H9 (cell line): ENCODE measurements around the gene LYST. TPM values are rescaled to one million over a fixed set of nuclear protein-coding genes. Genes with fewer than 3 reads are reported as not detected.

ENCODE experiments used
- DNase-seq: peaks from one replicate; pipeline ENCODE4 v3.0.0-alpha.2; 2017
- H2AFZ ChIP-seq: one replicate; pipeline ENCODE4 v1.6.1; 2013; ENCODE audit warnings: mild to moderate bottlenecking, low read length, control low read depth, moderate library complexity
- H2AK5ac ChIP-seq: 2 replicates; pipeline ENCODE4 v1.6.1; 2013; ENCODE audit warnings: low read length, control low read depth, mixed read lengths; ENCODE audit not compliant: insufficient read length
- H2BK120ac ChIP-seq: one replicate; pipeline ENCODE4 v1.6.1; 2013; ENCODE audit warnings: low read depth, mild to moderate bottlenecking, low read length, control low read depth, inconsistent platforms; ENCODE audit not compliant: poor library complexity, severe bottlenecking
- H2BK12ac ChIP-seq: 2 replicates; pipeline ENCODE4 v1.6.1; 2013; ENCODE audit warnings: low read length, control low read depth, mixed read lengths, low read depth; ENCODE audit not compliant: insufficient read length
- H2BK15ac ChIP-seq: 2 replicates; pipeline ENCODE4 v1.6.1; 2013; ENCODE audit warnings: low read depth, low read length, control low read depth
- H2BK20ac ChIP-seq: one replicate; pipeline ENCODE4 v1.6.1; 2013; ENCODE audit warnings: low read depth, mild to moderate bottlenecking, low read length, control low read depth, inconsistent platforms; ENCODE audit not compliant: poor library complexity, severe bottlenecking
- H2BK5ac ChIP-seq: 2 replicates; pipeline ENCODE4 v1.6.1; 2013; ENCODE audit warnings: low read length, control low read depth, mixed read lengths; ENCODE audit not compliant: insufficient read length
- H3K14ac ChIP-seq: 2 replicates; pipeline ENCODE4 v1.6.1; 2013; ENCODE audit warnings: low read length, control low read depth; ENCODE audit not compliant: insufficient read depth
- H3K18ac ChIP-seq: 2 replicates; pipeline ENCODE4 v1.6.1; 2013; ENCODE audit warnings: low read depth, mild to moderate bottlenecking, mixed read lengths, low read length, control low read depth; ENCODE audit not compliant: insufficient read length
- H3K23ac ChIP-seq: 2 replicates; pipeline ENCODE4 v1.6.1; 2013; ENCODE audit warnings: low read length, control low read depth, mixed read lengths, low read depth; ENCODE audit not compliant: insufficient read length
- H3K23me2 ChIP-seq: 2 replicates; pipeline ENCODE4 v1.6.1; 2013; ENCODE audit warnings: low read depth, mild to moderate bottlenecking, mixed read lengths, low read length, control low read depth; ENCODE audit not compliant: insufficient read length, poor library complexity, severe bottlenecking
- H3K27ac ChIP-seq: 2 replicates; pipeline ENCODE4 v1.5.1; 2013; ENCODE audit warnings: low read length, control low read depth, mixed read lengths, low read depth; ENCODE audit not compliant: insufficient read length
- H3K27me3 ChIP-seq: 2 replicates; pipeline ENCODE4 v1.6.1; 2013; ENCODE audit warnings: low read length, control low read depth, inconsistent platforms; ENCODE audit not compliant: insufficient read depth
- H3K4ac ChIP-seq: 2 replicates; pipeline ENCODE4 v1.6.1; 2013; ENCODE audit warnings: low read depth, mild to moderate bottlenecking, control low read depth, inconsistent platforms, low read length, moderate library complexity
- H3K4me1 ChIP-seq: 2 replicates; pipeline ENCODE4 v1.6.1; 2013; ENCODE audit warnings: low read length, control low read depth, inconsistent platforms; ENCODE audit not compliant: insufficient read depth
- H3K4me2 ChIP-seq: 2 replicates; pipeline ENCODE4 v1.6.1; 2013; ENCODE audit warnings: low read length, control low read depth, mixed read lengths; ENCODE audit not compliant: insufficient read length, insufficient read depth
- H3K56ac ChIP-seq: 2 replicates; pipeline ENCODE4 v1.6.1; 2013; ENCODE audit warnings: low read depth, mild to moderate bottlenecking, mixed read lengths, low read length, control low read depth; ENCODE audit not compliant: insufficient read length
- H3K79me1 ChIP-seq: 2 replicates; pipeline ENCODE4 v1.6.1; 2013; ENCODE audit warnings: low read depth, mild to moderate bottlenecking, moderate library complexity, low read length, control low read depth, inconsistent platforms; ENCODE audit not compliant: insufficient read depth, poor library complexity, severe bottlenecking
- H3K79me2 ChIP-seq: 2 replicates; pipeline ENCODE4 v1.6.1; 2013; ENCODE audit warnings: low read length, control low read depth, inconsistent platforms; ENCODE audit not compliant: insufficient read depth
- H3K9ac ChIP-seq: 2 replicates; pipeline ENCODE4 v1.6.1; 2013; ENCODE audit warnings: low read length, control low read depth, mixed read lengths; ENCODE audit not compliant: insufficient read length; ENCODE audit errors: extremely low read depth
- H3K9me3 ChIP-seq: one replicate; pipeline ENCODE4 v1.6.1; 2013; ENCODE audit warnings: low read depth, low read length, inconsistent platforms; ENCODE audit not compliant: control insufficient read depth
- H3T11ph ChIP-seq: one replicate; pipeline ENCODE4 v1.6.1; 2013; ENCODE audit warnings: mild to moderate bottlenecking, low read length, control low read depth, inconsistent platforms
- H4K20me1 ChIP-seq: one replicate; pipeline ENCODE4 v1.6.1; 2013; ENCODE audit not compliant: control insufficient read depth, insufficient read length, insufficient read depth
- H4K5ac ChIP-seq: 2 replicates; pipeline ENCODE4 v1.6.1; 2013; ENCODE audit warnings: low read depth, mild to moderate bottlenecking, mixed read lengths, low read length, control low read depth; ENCODE audit not compliant: insufficient read length
- H4K8ac ChIP-seq: replicated peaks from 2 replicates; pipeline ENCODE4 v1.6.1; 2013; ENCODE audit warnings: low read length, control low read depth, mixed read lengths, low read depth; ENCODE audit not compliant: insufficient read length
- H4K91ac ChIP-seq: 2 replicates; pipeline ENCODE4 v1.6.1; 2013; ENCODE audit warnings: low read depth, mild to moderate bottlenecking, moderate library complexity, mixed read lengths, low read length, control low read depth; ENCODE audit not compliant: insufficient read length
- H3K27ac Mint-ChIP-seq, 3 experiments: 2 replicates in 2 of 3; 3 replicates in 1 of 3; pipeline ENCODE4 v1.8.0; 2020 to 2021; ENCODE audit warnings: mixed read lengths in 3 of 3, mild to moderate bottlenecking in 1 of 3, moderate library complexity in 1 of 3
- H3K27me3 Mint-ChIP-seq: 2 replicates; pipeline ENCODE4 v1.8.0; 2021; ENCODE audit warnings: low read depth, mild to moderate bottlenecking, moderate library complexity, mixed read lengths
- H3K36me3 Mint-ChIP-seq, 3 experiments: 2 replicates in 2 of 3; 3 replicates in 1 of 3; pipeline ENCODE4 v1.8.0; 2020 to 2021; ENCODE audit warnings: low read depth in 3 of 3, mixed read lengths in 3 of 3; ENCODE audit not compliant: insufficient read depth in 1 of 3
- H3K4me1 Mint-ChIP-seq, 2 experiments: 2 replicates each; pipeline ENCODE4 v1.8.0; 2020; ENCODE audit warnings: mixed read lengths in 2 of 2
- H3K4me3 Mint-ChIP-seq, 2 experiments: 2 replicates in 1 of 2; 3 replicates in 1 of 2; pipeline ENCODE4 v1.8.0; 2020 to 2021; ENCODE audit warnings: mild to moderate bottlenecking in 2 of 2, mixed read lengths in 2 of 2, moderate library complexity in 1 of 2
- H3K9me3 Mint-ChIP-seq, 2 experiments: 2 replicates in 1 of 2; 3 replicates in 1 of 2; pipeline ENCODE4 v1.8.0; 2020; ENCODE audit warnings: mild to moderate bottlenecking in 2 of 2, mixed read lengths in 2 of 2, moderate library complexity in 1 of 2
- CTCF ChIP-seq: fragments of 200-600 bp; sonication (generic); conservative IDR thresholded peaks from 3 replicates; pipeline ENCODE4 v1.8.0; 2021; ENCODE audit warnings: antibody characterized with exemption, mild to moderate bottlenecking
- WGBS: extraction: QIAGEN DNeasy Blood & Tissue Kit; methylation state at CpG from one replicate; pipeline ENCODE4 v1.1.7; 2013; ENCODE audit warnings: missing lambda C conversion rate, low lambda C conversion rate, mixed read lengths; ENCODE audit not compliant: insufficient read length; ENCODE audit errors: extremely low coverage; 5-methylcytosine and 5-hydroxymethylcytosine counted together
- total RNA-seq: library from RNA; stranded (reverse); gene quantifications from 2 replicates; pipeline ENCODE4 v1.2.1, GENCODE V29; 2021

The LYST gene
- total RNA-seq, 1 experiment from 2014 or later = 0.13 TPM

GRCh38 chr1:235709018-235709417 is 157.7 kb downstream of the LYST start:
- no peaks in the 10 kb centered on the region for H4K20me1 ChIP-seq

More at GRCh38 chr1:235709018-235709417, 157.7 kb downstream of the LYST start:
- Histone ChIP-seq H3K79me1 (no peaks in the 10 kb centered on the region), H2AK5ac (no peak overlapping the region), H3K56ac (no peak overlapping the region), H2BK120ac (no peak overlapping the region), H3K14ac (no peak overlapping the region), H3K4ac (no peak overlapping the region), H2BK5ac (no peak overlapping the region), H3T11ph (no peak overlapping the region), H4K91ac (no peak overlapping the region), H4K5ac (no peak overlapping the region), H3K27me3 (no peaks in the 10 kb centered on the region), H3K23me2 (no peaks in the 10 kb centered on the region), H4K8ac (no peak overlapping the region), H3K18ac (no peak overlapping the region), H3K23ac (no peak overlapping the region), H3K9me3 (no peaks in the 10 kb centered on the region), H3K27ac (no peak overlapping the region), H3K79me2 (no peaks in the 10 kb centered on the region), H2BK15ac (no peak overlapping the region), H3K4me2 (no peak overlapping the region), H2BK20ac (no peak overlapping the region), H2BK12ac (no peak overlapping the region), H2AFZ (no peak overlapping the region), H3K4me1 (no peaks in the 10 kb centered on the region; the same call in 1 of the 2 replicates), H3K9ac (no peak overlapping the region)
- H3K9me3 Mint-ChIP-seq = no peaks in the 10 kb centered on the region
- H3K27me3 Mint-ChIP-seq = no peaks in the 10 kb centered on the region
- TF ChIP-seq CTCF = no peak
- WGBS = no CpG with 5 or more reads among the region's 11 CpGs
- no peak overlapping the region for H3K4me3 Mint-ChIP-seq
- no peaks in the 10 kb centered on the region for H3K36me3 Mint-ChIP-seq
- H3K27ac Mint-ChIP-seq = no peak overlapping the region
- DNase-seq = no peak
- peaks cover 10 to 25% of the 10 kb centered on the region in 2 experiments for H3K4me1 Mint-ChIP-seq
